ENCODE measurements around the gene CBX4.

Gene CBX4

DNA sequence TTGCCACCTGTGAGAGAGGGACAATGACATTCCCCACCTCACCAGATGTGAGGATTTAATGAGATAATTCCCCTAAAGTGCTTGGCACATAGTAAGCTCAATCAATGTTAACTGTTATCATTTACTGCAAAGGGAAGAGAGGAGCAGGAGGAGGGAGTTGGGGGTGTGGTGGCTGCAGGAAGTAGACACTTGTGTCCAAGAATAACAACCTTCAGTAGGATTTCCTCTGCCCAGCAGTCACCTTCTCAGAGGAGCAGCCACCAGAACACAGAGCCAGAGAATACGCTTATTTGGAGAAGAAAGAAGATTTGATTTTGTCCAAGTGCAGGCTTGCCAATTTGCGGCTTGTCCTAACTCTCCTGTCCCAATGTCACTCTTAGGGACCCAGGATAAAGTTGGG, 10.2 kb downstream of the CBX4 start:
- no peak for DNase-seq

GRCh38 chr17:79826841-79827578, 12.2 kb downstream of the CBX4 start:
- DNase-seq = no peak

DNA sequence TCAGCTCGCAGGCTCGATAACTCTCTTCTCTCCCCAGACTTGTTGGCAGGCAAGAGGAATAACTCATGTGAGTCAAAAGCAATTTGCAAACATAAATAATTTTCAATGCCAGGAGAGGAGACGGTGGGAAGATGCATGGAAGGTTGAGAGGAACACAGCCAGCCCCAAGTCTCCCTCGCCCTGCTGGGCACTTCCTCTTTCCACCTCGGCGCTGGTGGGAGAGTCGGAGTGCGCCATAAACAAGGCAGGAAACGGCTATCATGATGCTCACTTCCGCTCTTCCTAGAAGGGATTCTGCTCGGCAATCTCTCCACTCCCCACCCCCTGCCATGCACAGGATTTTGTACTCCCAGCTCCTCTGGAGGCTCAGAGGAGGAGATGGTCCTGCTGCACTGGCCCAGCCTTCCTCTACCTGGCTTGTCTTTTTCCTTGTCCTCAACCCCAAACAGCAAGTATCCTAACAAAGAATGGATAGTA, 13.0 kb downstream of the CBX4 start:
- no peak for DNase-seq

GRCh38 chr17:79825580-79825921, 13.7 kb downstream of the CBX4 start:
- no peak for DNase-seq

GRCh38 chr17:79824893-79825579, 14.2 kb downstream of the CBX4 start:
- no peak for DNase-seq

DNA sequence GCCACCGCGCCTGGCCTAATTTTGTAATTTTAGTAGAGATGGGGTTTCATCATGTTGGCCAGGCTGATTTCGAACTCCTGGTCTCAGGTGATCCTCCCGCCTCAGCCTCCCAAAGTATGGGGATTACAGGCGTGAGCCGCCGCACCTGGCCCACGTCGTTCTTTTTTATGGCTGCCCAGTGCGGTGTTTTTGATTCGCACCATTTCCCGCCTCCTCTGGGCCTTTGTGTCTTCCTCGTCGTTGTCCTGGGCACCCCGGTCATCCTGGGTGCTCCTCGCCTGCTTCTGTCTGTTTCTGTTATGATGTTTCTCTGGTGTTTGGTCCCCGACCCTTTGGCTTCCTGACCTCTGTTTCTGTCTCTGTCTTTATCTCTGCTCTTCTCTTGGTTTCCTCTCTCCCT, 15.0 kb downstream of the CBX4 start:
- no peak for DNase-seq

- no peak for DNase-seq
Observed at GRCh38 chr17:79822583-79823124, 16.6 kb downstream of the CBX4 start.

- DNase-seq = no peak
Observed at GRCh38 chr17:79821331-79822095, 17.7 kb downstream of the CBX4 start.

- no peak for DNase-seq
Observed at GRCh38 chr17:79820959-79821330, 18.3 kb downstream of the CBX4 start.

GRCh38 chr17:79819534-79820276, 19.5 kb downstream of the CBX4 start:
- no peak for DNase-seq

GRCh38 chr17:79819085-79819484, 20.2 kb downstream of the CBX4 start:
- DNase-seq = no peak

- DNase-seq = no peak
Observed at GRCh38 chr17:79818026-79818758, 21.0 kb downstream of the CBX4 start.

DNA sequence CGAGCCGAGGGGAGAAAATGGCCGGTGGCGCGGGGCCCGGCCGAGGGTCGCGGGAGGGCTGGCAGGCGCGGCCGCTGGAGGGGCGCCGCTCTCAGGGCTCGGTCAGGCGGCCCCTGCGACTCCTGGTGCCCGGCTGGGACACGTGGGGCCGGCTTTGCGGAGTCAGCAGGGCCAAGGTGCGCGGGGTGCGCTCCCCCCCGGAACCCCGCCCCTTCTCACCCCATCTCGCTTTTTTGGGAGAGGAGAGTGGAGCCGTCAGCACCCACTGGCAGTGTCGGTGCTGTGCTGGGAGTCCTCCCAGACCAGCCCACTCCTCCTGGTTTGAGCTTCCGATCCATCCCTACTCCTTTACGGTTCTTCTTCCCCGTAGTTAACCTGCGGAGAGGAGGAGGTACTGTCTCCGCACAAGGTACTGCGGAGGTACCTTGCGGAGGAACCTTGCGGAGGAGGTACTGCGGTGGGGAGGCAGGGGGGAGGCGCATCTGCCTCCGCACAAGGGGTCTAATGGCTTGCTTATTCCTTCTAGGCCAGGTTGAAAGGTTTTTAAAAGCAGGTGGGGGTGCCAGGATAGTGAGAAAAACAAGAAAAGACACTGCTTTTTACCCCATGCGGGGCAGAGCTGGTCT, 23.3 kb downstream of the CBX4 start:
- DNase-seq = no peak

- no peak for DNase-seq
Observed at GRCh38 chr17:79814974-79815835, 24.0 kb downstream of the CBX4 start.

DNA sequence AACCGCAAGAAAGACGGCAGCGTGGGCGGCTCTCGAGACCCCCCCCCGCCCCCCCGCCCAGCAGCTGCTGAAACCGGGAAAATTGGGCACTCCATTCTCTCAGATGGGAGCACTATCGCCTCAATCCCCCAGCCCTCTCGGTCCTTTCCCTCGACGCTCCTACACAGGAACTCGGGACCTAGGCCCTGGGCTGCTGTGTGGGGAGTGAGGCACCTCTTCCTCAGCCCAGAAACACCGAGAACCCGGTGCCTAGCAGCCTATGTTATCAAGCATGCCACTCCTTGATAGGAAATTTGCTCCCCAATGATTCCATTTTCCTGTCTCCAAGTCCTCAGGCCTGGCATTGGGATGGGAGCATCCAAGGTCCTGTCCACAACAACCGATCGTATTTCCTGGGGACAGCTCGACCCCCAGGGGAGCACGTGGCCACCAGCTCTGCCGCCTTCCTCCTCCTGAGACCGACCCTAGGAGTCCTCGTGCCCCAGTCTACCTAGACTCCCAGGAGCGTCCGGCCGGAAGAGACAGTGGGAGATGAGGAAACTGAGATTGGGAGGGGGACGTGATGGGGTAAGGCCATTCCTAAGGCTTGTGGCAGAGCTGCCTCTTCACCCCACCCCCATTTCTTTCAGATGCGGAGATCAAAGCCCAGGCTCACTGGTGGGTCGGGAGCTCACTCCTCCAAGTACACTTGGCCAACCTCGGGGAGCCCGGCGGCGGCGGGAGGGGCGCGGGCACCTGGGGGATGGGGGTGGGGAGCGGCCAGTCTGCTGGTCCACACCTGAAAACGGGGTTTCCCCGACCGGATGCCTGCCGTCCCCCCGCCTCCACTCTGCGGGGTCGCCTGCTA, 24.9 kb downstream of the CBX4 start:
- DNase-seq = no peak

GRCh38 chr17:79813297-79814126, 25.7 kb downstream of the CBX4 start:
- DNase-seq = no peak

- DNase-seq = no peak
Observed at GRCh38 chr17:79812353-79813258, 26.6 kb downstream of the CBX4 start.
